NCI-H524 (cell line): Measurements from ENCODE around the gene DLG1.
A peak's percentile ranks its signal among the peaks of the same experiment; 100 is the strongest.
"Not testable (repeated sequence)": the region's sequence is repeated elsewhere in the genome, so short reads cannot be mapped to it uniquely, and the experiment has no call there.

ENCODE experiments used
- DNase-seq, 2 experiments: peaks; one replicate each; lab custom pipeline; 2025; lab: John Stamatoyannopoulos, UW

Gene DLG1

DNA sequence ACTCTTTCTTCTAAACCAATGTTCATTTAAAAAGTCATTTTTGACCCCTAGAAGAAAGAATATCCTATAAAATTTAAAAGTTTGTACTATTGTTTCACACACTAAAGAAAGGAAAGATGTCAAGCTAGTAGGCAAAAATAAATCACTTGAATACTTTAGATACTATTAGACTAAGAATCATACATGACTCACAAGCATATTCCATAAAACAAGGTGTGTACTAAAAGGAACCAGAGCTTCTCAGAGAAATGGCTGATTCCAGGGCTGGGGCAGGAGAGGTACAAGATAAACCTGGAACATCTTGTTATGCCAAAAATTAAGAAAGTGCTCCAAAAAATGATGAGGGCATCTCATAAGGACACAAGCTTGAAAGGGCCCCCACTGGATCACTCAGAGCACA lies 8.7 kb downstream of the DLG1 start:
- DNase-seq: no peak

DNA sequence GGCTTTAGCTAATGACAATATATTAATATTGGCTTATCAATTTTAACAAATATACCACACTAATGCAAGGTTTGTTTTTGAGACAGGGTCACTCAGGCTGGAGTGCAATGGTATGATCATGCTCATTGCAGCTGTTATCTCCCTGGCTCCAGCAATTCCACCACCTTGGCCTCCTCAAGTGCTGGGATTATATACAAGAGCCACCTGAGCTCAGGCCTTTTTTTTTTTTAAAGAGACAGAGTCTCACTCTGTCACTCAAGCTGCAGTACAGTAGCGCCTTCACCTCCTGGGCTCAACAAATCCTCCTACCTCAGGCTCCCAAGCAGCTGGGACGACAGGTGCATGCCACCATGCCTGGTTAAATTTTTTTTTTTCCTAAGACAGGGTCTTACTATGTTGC lies 11.7 kb downstream of the DLG1 start:
- DNase-seq: peak; percentile 66 to 82

DNA sequence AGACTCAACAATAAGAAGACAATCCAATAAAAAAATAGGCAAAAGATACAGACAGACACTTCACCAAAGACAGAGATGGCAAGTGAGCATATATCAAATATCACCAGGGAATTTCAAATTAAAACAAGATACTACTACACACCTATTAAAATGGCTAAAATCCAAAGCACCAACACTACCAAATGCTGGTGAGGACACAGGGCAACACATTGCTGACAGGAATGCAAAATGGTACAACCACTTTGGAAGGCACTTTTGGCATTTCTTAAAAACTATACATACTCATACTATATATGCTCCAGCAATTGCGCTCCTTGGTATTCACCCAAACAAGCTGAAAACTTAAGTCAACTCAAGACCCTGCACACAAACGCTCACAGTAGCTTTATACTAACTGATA lies 12.9 kb downstream of the DLG1 start:
- no peak for DNase-seq

DNA sequence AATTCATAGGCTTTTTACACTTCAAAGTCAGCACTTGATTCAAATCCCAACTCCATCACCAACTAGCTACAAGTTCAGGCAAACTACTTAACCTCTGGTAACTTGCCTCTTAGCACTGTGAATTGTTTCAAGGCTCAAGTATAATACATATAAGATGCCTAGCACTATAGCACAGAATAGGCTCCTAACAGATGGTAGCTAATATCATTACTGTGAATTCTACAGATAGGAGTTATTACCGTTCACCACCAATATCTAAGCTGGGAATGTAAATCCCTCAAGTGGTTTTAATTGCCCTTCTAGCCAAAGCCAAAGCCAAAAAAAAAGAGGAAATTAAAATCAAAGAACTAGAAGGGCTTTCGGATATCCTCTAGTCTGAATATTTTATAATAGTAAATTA lies 15.4 kb downstream of the DLG1 start:
- DNase-seq: peak; percentile 88 to 99

DNA sequence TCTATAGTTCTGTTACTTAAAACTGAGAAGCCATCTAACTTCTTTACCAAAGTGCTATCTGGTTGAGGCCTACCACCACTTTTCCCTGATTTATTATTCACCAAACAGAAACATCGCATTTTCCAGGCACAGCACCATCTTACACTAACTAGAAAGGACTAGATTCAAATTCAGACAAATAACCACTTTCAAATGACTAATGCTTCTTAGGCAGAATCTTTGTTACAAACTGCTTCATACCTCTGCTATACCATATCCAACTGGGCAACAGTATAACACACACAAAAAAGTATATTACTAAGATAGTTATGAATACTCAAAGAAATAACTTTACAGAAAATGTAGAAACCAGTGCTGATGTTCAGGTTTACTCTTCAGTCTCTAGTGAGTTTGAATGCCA lies 16.6 kb downstream of the DLG1 start:
- no peak for DNase-seq

DNA sequence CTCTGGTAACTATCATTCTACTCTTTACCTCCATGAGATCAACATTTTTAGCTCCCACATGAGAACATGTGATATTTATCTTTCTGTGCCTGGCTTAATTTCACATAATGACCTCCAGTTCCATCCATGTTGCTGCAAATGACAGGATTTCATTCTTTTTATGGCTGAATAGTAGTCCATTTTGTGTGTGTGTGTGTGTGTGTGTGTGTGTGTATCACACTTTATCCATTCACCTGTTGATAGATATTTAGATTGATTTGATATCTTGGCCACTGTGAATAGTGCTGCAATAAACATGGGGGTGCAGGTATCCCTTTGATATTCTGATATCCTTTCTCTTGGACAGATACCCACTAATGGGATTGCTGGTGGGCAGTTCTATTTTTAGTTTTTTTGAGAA lies 18.3 kb downstream of the DLG1 start:
- no peak for DNase-seq

DNA sequence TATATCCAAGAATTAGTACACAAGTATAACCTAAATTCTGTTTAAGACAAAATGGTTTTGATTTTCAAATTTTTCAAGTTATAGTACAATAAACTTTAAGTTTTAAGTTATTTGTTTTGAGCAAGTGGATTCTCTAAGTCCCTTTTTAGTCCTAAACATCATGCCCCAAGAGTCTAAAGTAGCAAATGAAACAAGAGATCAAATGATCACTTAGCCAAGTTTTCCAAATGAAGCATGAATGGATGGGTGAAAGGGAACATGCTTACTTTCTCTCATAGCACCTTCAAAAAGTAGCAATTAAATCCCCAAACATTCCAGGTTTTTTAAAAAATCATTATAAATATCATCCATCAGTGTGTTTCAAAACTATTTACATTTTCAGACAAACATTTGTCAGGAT lies 19.5 kb downstream of the DLG1 start:
- no peak for DNase-seq

DNA sequence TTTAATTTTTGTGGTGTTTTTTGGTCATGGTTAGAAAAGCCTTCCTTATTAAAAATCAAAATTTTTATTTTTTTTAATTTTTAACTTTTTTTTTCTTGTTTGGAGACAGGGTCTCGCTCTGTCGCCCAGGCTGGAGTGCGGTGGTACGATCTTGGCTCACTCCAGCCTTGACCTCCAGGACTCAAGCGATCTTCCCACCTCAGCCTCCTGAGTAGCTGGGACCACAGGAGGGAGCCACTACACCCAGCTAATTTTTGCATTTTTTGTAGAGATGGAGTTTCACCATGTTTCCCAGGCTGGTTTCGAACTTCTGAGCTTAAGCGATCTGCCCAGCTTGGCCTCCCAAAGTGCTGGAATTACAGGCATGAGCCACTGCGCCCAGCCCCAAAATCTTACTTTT lies 21.6 kb downstream of the DLG1 start:
- not testable (repeated sequence) for DNase-seq

DNA sequence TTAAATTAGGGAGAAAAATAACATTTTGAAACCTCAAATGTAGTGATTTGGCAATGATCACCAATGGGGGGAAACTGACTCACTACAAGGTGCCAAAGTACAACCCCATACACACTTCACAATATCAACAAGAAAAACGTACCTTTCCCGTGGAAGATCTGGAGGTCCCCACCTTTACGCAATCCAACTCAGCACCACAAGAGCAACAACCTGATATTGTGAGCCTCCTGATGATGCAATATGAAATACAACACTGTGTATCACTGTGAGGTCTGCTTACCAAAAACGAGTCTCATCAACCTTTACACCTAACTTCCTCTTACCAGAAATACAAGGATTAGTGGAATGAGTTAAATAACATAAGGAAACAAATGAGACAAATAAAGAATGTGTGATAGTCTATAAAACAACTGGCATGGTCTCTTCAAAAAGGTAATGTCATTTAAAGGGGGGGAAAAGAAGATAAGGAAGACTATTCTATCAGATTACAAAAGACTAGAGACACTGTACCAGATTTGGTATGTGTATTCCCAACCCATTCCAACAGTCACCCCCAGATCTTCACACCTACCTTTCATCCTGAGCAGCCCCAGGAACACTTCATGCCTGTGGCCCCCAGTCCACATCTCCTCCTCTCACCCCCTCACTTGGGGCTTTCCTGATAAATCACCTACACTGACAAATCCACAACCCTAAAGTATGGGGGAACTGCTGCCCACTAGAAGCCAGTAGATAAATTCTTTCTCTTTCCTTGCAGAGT lies 27.7 kb downstream of the DLG1 start:
- DNase-seq: no peak

DNA sequence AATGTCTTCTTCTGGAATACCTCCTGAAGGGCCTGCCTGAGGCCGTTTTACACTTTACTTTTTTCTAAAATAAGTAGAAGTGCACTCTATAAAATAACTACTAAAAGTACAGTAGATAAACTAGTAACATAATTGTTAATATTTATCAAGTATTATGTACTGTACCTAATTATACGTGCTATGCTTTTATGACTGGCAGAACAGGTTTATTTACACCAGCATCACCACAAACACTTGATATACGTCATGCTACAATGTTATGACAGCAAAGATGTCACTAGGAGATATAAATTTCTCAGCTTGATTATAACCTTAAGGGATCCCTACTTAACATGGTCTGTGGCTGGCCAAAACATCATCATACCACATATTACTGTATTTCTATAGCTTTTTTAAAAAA lies 29.4 kb downstream of the DLG1 start:
- DNase-seq: no peak

DNA sequence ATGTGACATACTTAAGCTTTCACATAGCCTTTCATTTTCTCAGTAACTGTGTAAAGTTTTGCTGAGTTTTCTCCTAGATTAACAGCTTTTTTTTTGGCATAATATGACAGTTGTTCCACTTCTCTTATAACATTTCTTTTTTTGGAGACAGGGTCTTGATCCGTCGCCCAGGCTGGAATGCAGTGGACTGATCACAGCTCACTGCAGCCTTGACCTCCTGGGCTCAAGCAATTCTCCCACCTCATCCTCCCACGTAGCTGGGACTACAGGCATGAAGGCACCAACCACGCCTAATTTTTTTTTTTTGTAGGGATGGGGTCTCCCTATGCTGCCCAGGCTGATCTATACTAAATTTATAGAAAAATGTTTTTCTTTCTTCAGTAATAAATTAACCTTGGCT lies 30.1 kb downstream of the DLG1 start:
- DNase-seq: no peak

DNA sequence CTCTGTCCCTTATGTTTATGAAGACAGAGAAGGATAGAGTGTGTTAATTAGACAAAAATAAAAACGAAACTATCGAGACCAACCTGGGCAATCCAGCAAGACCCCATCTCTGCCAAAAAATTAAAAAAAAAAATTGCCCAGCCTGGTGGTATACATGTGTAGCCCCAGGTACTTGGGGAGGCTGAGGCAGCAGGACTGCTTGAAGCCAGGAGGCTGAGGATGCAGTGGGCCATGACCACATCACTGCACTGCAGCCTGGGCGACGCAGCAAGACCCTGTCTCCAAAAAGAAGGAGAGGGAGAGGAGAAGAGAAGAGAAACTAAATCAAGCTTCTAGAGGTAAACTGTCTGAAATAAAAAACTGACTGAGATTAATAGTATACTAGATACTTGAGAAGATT lies 32.1 kb downstream of the DLG1 start:
- no peak for DNase-seq

DNA sequence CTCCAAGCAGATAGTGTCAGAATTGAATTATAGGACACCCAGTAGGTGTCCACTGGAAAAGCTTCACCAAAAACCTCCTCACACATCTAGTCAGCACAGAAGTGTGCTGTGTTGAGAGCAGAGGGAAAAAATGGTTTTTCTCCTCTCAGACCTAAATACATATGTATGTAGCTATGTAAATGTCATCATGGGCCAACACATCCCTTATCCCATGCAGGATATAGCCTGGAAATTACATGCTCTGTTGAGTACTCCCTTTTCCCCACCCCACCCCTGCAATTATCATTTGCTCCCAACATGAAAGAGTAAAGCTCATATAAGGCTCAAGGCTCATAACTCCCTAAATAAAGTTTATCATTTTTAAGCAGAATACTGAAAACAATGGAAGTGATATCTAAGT lies 35.7 kb downstream of the DLG1 start:
- DNase-seq: no peak

DNA sequence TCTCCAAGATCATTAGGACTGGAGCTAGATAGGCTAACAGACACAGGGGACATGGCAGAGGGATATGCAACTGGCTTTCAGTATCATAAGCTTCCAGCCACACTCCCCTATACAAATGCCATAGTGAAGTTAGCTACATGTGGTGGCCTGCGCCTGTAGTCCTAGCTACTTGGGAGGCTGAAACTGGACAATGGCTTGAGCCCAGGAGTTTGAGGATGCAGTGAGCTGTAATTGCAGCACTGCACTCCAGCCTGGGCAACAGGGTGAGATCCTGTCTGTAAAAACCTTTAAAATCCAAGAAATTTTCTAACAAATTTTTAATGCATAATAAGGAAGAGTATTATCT lies 37.3 kb downstream of the DLG1 start:
- DNase-seq: no peak

DNA sequence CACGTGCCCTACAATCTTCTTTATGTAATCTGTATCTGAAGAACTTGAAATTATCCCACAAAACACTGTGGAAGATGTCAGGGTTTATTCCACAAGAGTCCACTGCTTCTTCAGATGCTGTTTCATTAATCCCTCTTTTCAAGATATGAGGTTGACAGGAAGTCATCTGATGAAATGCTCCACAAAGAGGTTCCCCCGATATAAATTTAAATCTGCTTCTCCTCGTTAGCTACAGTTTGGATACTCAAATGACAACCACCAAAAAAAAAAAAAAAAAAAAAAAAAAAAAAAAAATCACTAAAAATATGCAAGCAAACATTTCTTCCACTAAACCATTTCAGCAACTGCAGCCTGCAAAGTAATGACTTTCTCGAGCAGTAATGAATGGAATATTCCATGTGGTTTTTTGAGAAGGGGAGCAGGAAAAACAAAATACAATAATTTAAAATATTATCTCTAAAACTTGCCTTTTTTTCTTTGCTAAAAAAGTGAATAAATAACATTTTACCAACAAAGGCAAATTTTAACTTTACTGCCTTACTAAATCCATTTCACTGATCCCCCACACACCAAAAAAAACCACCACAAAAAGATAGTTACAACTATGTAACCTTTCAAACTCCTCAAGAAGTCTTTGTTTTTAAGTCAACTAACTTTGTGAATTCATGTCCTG lies 37.8 kb downstream of the DLG1 start:
- DNase-seq: no peak

DNA sequence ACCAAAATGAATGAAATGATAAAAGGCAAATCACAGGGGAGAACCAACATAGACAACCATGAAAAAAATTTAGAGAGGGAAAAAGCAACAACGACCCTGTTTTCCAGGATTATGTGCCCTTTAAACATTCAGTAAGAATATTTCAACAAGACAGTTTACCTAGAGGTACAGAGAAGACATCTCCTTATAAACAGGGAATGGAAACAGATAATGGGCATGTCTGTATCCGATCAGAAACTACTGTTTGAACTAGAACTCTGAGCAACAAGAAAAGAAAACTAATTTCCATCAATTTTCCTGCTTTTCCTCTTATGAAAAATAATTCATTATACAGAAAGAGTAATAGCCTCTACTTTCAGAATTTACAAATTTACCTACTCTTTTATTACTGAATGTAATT lies 39.3 kb downstream of the DLG1 start:
- DNase-seq: no peak

DNA sequence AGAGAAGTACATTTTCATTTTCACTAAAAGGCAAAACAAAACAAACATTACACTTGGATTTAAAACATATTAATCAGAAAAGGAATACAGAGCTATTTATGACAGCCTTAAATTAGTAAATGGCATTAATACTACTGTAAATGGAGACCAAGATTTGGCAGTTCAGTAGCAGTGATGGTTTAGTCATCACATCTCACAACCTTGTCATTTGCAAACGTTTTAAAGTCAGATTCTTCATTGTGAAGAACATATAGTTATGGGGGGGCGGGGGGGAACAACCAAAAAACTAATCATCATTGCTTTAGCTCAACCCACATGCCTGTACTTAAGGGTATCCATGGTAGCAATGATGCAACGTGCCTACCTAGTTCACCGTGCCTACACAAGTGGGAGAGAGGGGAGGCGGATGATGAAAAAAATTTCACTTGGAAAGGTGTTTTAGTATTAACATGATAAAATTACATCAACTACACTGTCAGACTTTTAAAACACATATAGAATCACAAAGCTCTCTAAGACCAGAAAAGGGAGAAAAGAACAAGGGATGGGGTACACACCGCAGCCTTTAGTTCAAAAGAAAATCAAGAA lies 40.1 kb downstream of the DLG1 start:
- DNase-seq: no peak

DNA sequence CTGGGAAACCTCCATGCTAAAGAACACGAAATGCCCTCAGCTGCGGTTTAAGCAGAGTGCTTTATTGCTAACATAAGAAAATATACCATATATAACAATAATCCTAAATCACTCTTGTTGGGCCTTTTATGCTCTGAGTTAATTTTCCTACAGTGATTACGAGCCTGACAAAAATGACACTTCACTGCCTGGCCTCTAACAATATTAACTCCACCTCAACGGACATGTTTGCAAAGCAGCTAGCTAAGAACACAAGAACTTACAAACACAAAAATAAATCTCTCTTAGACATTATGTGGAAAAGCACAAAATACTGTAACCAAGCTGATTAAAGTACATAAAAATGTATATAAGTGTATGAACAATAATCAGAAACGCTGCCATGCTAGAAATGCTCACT lies 40.7 kb downstream of the DLG1 start:
- DNase-seq: no peak

DNA sequence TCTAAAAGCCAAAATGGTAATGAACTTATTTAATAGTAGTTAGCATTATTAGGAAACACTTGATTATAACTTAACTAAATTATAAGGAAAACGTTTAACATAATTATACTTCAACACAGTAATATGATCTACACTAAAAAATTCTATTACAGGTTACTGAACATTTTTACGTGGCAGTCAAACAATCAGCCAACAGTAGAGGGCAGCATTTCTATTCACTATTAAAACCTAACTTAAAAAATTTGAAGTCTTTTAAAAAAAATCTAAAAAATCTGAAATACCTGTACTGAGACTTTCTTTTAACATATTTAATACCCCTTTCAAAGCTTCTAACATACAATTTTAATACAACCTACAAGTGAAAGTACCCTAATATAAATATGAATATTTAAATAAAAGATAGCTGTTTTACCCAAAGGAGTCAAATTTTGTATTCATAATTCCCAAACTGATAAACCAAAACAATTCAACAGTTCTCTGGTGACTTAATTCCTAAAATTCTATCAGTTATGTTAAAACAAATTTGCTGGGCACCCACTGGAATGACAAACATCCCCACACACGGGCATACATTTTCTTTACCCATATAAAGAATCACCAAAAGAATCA lies 41.5 kb downstream of the DLG1 start:
- peak; percentile 17 to 46 for DNase-seq

DNA sequence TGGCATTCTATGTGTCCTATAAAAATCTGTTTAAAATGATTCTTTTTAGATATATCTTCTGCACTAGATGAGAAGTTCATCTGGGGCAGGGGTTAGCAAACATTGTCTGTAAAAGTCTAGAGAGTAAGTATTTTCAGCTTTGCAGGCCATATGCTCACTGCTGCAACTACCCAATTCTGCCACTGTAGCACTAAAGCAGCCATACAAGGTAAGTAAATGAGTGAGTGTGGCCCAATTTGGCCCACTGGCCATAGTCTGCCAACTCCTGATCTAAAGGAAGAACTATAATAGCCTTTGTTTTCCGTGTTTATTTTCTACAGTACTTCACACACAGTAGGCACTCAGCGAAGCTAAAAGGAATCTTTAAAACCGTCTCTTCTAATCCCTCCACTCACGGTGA lies 42.3 kb downstream of the DLG1 start:
- DNase-seq: no peak

DNA sequence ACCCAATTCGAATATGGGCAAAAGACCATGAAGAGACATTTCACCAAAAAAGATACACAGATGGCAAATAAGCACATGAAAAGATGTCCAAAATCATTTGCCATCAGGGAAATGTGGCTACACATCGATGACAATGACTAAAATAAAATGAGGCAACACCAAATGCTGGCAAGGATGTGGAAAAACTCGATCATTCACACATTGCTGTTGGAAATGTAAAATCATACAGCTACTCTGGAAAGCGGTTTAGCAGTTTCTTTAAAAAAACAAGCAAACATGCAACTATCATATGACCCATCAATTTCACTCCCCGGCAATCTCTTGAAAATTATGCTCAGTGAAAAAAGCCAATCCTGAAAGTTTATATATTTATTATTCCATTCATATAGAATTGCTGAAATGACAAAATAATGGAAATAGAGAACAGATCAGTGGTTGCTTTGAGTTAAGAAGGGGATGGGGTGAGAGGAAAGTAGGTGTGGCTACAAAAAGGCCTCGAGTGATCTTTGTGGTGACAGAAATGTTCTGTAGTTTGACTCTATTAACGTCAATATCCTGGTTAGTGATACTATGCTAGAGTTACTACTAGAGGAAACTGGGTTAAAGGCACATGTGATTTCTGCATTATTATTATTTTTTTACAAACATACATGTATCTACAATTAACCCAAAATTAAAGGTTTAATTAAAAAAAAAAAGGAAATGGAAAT lies 45.0 kb downstream of the DLG1 start:
- DNase-seq: no peak

DNA sequence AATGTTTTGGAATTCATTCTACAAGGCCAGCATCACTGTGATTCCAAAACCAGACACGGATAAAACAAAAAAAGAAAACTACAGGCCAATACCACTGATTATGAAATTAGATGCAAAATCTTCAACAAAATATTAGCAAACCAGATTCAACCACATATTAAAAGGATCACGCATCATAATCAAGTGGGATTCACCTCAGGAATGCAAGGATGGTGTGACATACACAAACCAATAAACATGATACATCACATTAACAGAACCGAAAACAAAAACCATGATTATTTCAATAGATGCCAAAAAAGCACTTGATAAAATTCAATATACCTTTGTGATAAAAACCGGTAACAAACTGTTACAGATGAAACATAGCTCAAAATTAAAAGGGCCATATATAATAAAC lies 48.9 kb downstream of the DLG1 start:
- DNase-seq: no peak

DNA sequence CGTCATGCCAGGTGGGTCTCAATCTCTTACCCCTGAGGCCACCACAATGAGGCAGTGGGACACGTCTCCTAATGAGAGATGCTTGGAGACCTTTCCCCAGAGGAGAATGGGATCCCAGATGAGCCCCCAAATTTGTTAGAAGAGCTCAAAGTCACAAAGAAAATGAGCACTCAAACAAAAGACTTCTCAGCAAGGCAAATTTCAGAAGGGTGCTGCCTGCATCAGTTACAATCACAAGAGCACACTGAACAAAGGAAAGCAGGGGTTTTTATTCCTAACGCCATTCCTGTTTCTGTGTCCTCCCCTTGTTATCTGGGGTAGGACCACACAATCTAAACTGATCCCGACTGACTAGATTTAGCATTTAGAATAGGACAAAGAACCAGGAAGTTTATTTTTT lies 50.1 kb downstream of the DLG1 start:
- DNase-seq: no peak
